H1 (cell line): Measurements from ENCODE around the gene POM121L2. TPM values are rescaled to one million over a fixed set of nuclear protein-coding genes. Genes with fewer than 3 reads are reported as not detected.

ENCODE experiments used
- CTCF ChIA-PET: fragments of 300-600 bp; sonication (Branson Sonifier 250); formaldehyde crosslinking; loops from one replicate; lab custom pipeline; 2021; ENCODE audit not compliant: partially characterized antibody; lab: Charles Lee
- POLR2A ChIA-PET: fragments of 300-600 bp; sonication (Branson Sonifier 250); formaldehyde crosslinking; loops from one replicate; lab custom pipeline; 2021; ENCODE audit warnings: inconsistent platforms; ENCODE audit not compliant: partially characterized antibody; lab: Charles Lee
- DNase-seq, 2 experiments: peaks; one replicate each; pipeline versions ENCODE4 v3.0.0 to v3.0.0-alpha.2; 2010 to 2022; ENCODE audit warnings: low spot score in 2 of 2, low read depth in 1 of 2, mixed read lengths in 1 of 2
- FAIRE-seq: peaks from 2 replicates; lab custom pipeline; 2011; peaks lifted over from hg19 to GRCh38; lab: Jason Lieb, UNC
- H2AFZ ChIP-seq: 2 replicates; pipeline ENCODE4 v1.8.1; 2012; ENCODE audit warnings: low read length, inconsistent platforms
- H2AK5ac ChIP-seq: 2 replicates; pipeline ENCODE4 v1.6.1; 2013; ENCODE audit warnings: low read depth, low read length
- H2BK120ac ChIP-seq: replicated peaks from 2 replicates; pipeline ENCODE3; 2013; ENCODE audit warnings: low read depth, low read length, inconsistent platforms
- H2BK12ac ChIP-seq: 2 replicates; pipeline ENCODE4 v1.6.1; 2013; ENCODE audit warnings: low read depth, low read length
- H2BK15ac ChIP-seq: 2 replicates; pipeline ENCODE4 v1.6.1; 2013; ENCODE audit warnings: low read length
- H2BK20ac ChIP-seq: 2 replicates; pipeline ENCODE4 v1.6.1; 2013; ENCODE audit warnings: low read length
- H2BK5ac ChIP-seq: 2 replicates; pipeline ENCODE4 v1.6.1; 2013; ENCODE audit warnings: low read depth, low read length
- H3K14ac ChIP-seq: 2 replicates; pipeline ENCODE4 v1.6.1; 2013; ENCODE audit warnings: inconsistent platforms; ENCODE audit not compliant: insufficient read length
- H3K18ac ChIP-seq: 2 replicates; pipeline ENCODE4 v1.6.1; 2013; ENCODE audit warnings: low read length; ENCODE audit errors: extremely low read depth
- H3K23ac ChIP-seq: 2 replicates; pipeline ENCODE4 v1.6.1; 2013; ENCODE audit warnings: inconsistent platforms; ENCODE audit not compliant: insufficient read length
- H3K23me2 ChIP-seq: 2 replicates; pipeline ENCODE4 v1.6.1; 2013; ENCODE audit warnings: low read depth, low read length
- H3K27ac ChIP-seq: 2 replicates; pipeline ENCODE4 v1.6.1; 2011; ENCODE audit warnings: low read depth, low read length, inconsistent platforms
- H3K27me3 ChIP-seq, 4 experiments: replicated peaks in 1 of 4; 1 replicate in 1 of 4; 2 replicates in 3 of 4; pipeline versions ENCODE4 v1.6.1 to v1.8.1; 2011 to 2013; ENCODE audit warnings: low read length in 3 of 4, mild to moderate bottlenecking in 3 of 4, inconsistent platforms in 2 of 4, mixed read lengths in 2 of 4, moderate library complexity in 1 of 4; ENCODE audit not compliant: control insufficient read depth in 3 of 4, insufficient read depth in 3 of 4; ENCODE audit errors: extremely low read depth in 1 of 4
- H3K36me3 ChIP-seq, 4 experiments: 2 replicates each; pipeline versions ENCODE4 v1.6.1 to v1.8.1; 2011 to 2013; ENCODE audit warnings: mild to moderate bottlenecking in 4 of 4, low read length in 3 of 4, moderate library complexity in 2 of 4, control low read depth in 1 of 4, inconsistent platforms in 1 of 4; ENCODE audit not compliant: insufficient read depth in 4 of 4, control insufficient read depth in 2 of 4
- H3K4ac ChIP-seq: replicated peaks from 2 replicates; pipeline ENCODE3; 2013; ENCODE audit warnings: low read length, low read depth, mixed read lengths, inconsistent platforms; ENCODE audit not compliant: insufficient read length
- H3K4me1 ChIP-seq, 4 experiments: replicated peaks in 1 of 4; 1 replicate in 1 of 4; 2 replicates in 3 of 4; pipeline versions ENCODE4 v1.6.1 to v1.8.1; 2011 to 2013; ENCODE audit warnings: low read length in 3 of 4, inconsistent platforms in 2 of 4, mixed read lengths in 1 of 4; ENCODE audit not compliant: insufficient read depth in 4 of 4, control insufficient read depth in 3 of 4
- H3K4me2 ChIP-seq, 2 experiments: 2 replicates each; pipeline versions ENCODE4 v1.6.1 to v1.8.1; 2011 to 2013; ENCODE audit warnings: low read depth in 2 of 2, low read length in 2 of 2, control low read depth in 1 of 2, inconsistent platforms in 1 of 2, mild to moderate bottlenecking in 1 of 2; ENCODE audit not compliant: insufficient read depth in 1 of 2
- H3K4me3 ChIP-seq, 4 experiments: fragments of 200-600, 300-600 bp in 1 of 4; sonication (generic), shearing (Covaris generic), sonication (Bioruptor Twin) in 1 of 4; 2 replicates each; pipeline versions ENCODE4 v1.5.1 to v1.8.1; 2011 to 2016; ENCODE audit warnings: low read length in 4 of 4, low read depth in 3 of 4, control low read depth in 2 of 4, inconsistent platforms in 2 of 4, mild to moderate bottlenecking in 2 of 4, mixed read lengths in 1 of 4, moderate library complexity in 1 of 4; ENCODE audit not compliant: insufficient read depth in 2 of 4; ENCODE audit errors: extremely low read depth in 1 of 4
- H3K56ac ChIP-seq: replicated peaks from 2 replicates; pipeline ENCODE3; 2013; ENCODE audit warnings: low read depth, mild to moderate bottlenecking, mixed read lengths, low read length, inconsistent platforms; ENCODE audit not compliant: insufficient read length
- H3K79me1 ChIP-seq: 2 replicates; pipeline ENCODE4 v1.6.1; 2013; ENCODE audit warnings: low read depth, low read length, control low read depth
- H3K79me2 ChIP-seq, 2 experiments: 2 replicates each; pipeline versions ENCODE4 v1.6.1 to v1.8.1; 2012 to 2013; ENCODE audit warnings: low read length in 2 of 2, mild to moderate bottlenecking in 2 of 2, inconsistent platforms in 1 of 2; ENCODE audit not compliant: insufficient read depth in 2 of 2, control insufficient read depth in 1 of 2
- H3K9ac ChIP-seq, 4 experiments: replicated peaks in 1 of 4; 1 replicate in 1 of 4; 2 replicates in 3 of 4; pipeline versions ENCODE4 v1.6.1 to v1.8.1; 2011 to 2013; ENCODE audit warnings: low read depth in 3 of 4, low read length in 3 of 4, control low read depth in 2 of 4, mild to moderate bottlenecking in 2 of 4, moderate library complexity in 2 of 4, inconsistent platforms in 1 of 4; ENCODE audit errors: extremely low read depth in 1 of 4
- H3K9me3 ChIP-seq, 2 experiments: 2 replicates each; pipeline versions ENCODE4 v1.6.1 to v1.8.1; 2012 to 2013; ENCODE audit warnings: mild to moderate bottlenecking in 2 of 2, moderate library complexity in 2 of 2, control low read depth in 1 of 2, inconsistent platforms in 1 of 2, low read depth in 1 of 2, low read length in 1 of 2, mixed read lengths in 1 of 2; ENCODE audit not compliant: insufficient read depth in 2 of 2
- H4K20me1 ChIP-seq, 2 experiments: replicated peaks in 1 of 2; 2 replicates each; pipeline versions ENCODE3 to v1.8.1; 2011 to 2013; ENCODE audit warnings: inconsistent platforms in 2 of 2, low read length in 2 of 2, mild to moderate bottlenecking in 1 of 2; ENCODE audit not compliant: insufficient read depth in 2 of 2, control insufficient read depth in 1 of 2
- H4K5ac ChIP-seq: 2 replicates; pipeline ENCODE4 v1.6.1; 2013; ENCODE audit warnings: low read length, low read depth, mixed read lengths, inconsistent platforms; ENCODE audit not compliant: insufficient read length
- H4K8ac ChIP-seq: 2 replicates; pipeline ENCODE4 v1.8.0; 2013; ENCODE audit warnings: mild to moderate bottlenecking, moderate library complexity, low read length, inconsistent platforms; ENCODE audit not compliant: insufficient read depth; ENCODE audit errors: extremely low read depth
- H4K91ac ChIP-seq: replicated peaks from 2 replicates; pipeline ENCODE3; 2013; ENCODE audit warnings: low read length, mixed read lengths, inconsistent platforms; ENCODE audit not compliant: insufficient read length
- CEBPB ChIP-seq: IDR thresholded peaks from 2 replicates; pipeline ENCODE4 v1.6.1; 2012; ENCODE audit warnings: low read depth, low read length
- CHD1 ChIP-seq: IDR thresholded peaks from 2 replicates; pipeline ENCODE4 v1.6.1; 2012; ENCODE audit warnings: low read depth, low read length, improper control_type of control experiment
- GABPA ChIP-seq: IDR thresholded peaks from 2 replicates; pipeline ENCODE4 v1.6.1; 2011; ENCODE audit warnings: mild to moderate bottlenecking, low read length, moderate library complexity, borderline replicate concordance; ENCODE audit not compliant: insufficient read depth
- JUND ChIP-seq: IDR thresholded peaks from 2 replicates; pipeline ENCODE4 v1.6.1; 2011; ENCODE audit warnings: mild to moderate bottlenecking, improper control_type of control experiment, low read length
- TAF1 ChIP-seq: IDR thresholded peaks from 2 replicates; pipeline ENCODE4 v1.6.1; 2011; ENCODE audit warnings: mild to moderate bottlenecking, low read depth, low read length
- TBP ChIP-seq: IDR thresholded peaks from 2 replicates; pipeline ENCODE4 v1.6.1; 2011; ENCODE audit warnings: low read depth, low read length, improper control_type of control experiment
- WGBS, 2 experiments: shearing (Covaris generic) in 1 of 2; methylation state at CpG; one replicate each; pipeline versions ENCODE4 v1.1.6 to v1.1.7; 2013 to 2015; ENCODE audit warnings: low lambda C conversion rate in 2 of 2, mixed read lengths in 2 of 2, inconsistent platforms in 1 of 2, low coverage in 1 of 2, missing lambda C conversion rate in 1 of 2; ENCODE audit not compliant: insufficient replicate concordance in 2 of 2, insufficient coverage in 1 of 2, insufficient read length in 1 of 2; ENCODE audit errors: extremely low coverage in 1 of 2, missing lambda C conversion rate in 1 of 2; 5-methylcytosine and 5-hydroxymethylcytosine counted together
- polyA plus RNA-seq, 7 experiments: library from polyadenylated mRNA; depleted of rRNA in 3 of 7; stranded (reverse) in 5 of 7; unstranded in 2 of 7; fragments of >200 nt in 5 of 7; fragments of 200-250 nt in 2 of 7; gene quantifications; 1 replicate in 5 of 7; 2 replicates in 1 of 7; 4 replicates in 1 of 7; pipeline versions ENCODE4 v1.2.1 to v1.2.3, GENCODE V29; 2011 to 2013; ENCODE audit warnings: missing spikeins in 2 of 7, mixed read lengths in 2 of 7
- total RNA-seq: library from RNA; stranded (reverse); fragmentation: NEBNext Ultra II Directional; extraction: Animal tissue kit (Norgen Biotek cat#: 25700); gene quantifications from 2 replicates; pipeline ENCODE4 v1.2.1, GENCODE V29; 2021
- TF ChIP-seq, protein P1 (sequence below), 3 experiments: IDR thresholded peaks; 1 replicate in 2 of 3; 2 replicates in 1 of 3; pipeline versions ENCODE4 v1.5.1 to v1.6.1; 2011; ENCODE audit warnings: low read length in 3 of 3, mild to moderate bottlenecking in 3 of 3, inconsistent platforms in 2 of 3, low read depth in 1 of 3, moderate library complexity in 1 of 3; ENCODE audit not compliant: insufficient read depth in 1 of 3; ENCODE audit errors: control extremely low read depth in 1 of 3
- TF ChIP-seq, protein P2 (sequence below): IDR thresholded peaks from 2 replicates; pipeline ENCODE4 v1.6.1; 2012; ENCODE audit warnings: inconsistent platforms

POM121L2 gene
- total and polyA plus RNA-seq, 2 of the 8 experiments (the other 6 are each of a cell fraction or from before 2014, with no cell fraction given): 0.05 to 0.09 TPM

- 7% methylated on average over 20 of the region's 20 CpGs; no CpG with 5 or more reads in 1 of the 2 experiments for WGBS, 2 experiments
- FAIRE-seq (peak; percentile 88), DNase-seq (peak in 1 of 2 experiments; percentile 74)
- H3K4me2 ChIP-seq: peak overlapping the region; percentile 92 to 97
- ChIA-PET POLR2A (interaction anchor here (0.6 to 1.9 kb wide), 11 partner anchors 11 to 598 kb away, joined by 3 to 7 read pairs (median 3); partner anchors contain the start of gene ZNF391), CTCF (interaction anchor here (0.6 to 1.6 kb wide), 16 partner anchors 12 to 1440 kb away, joined by 3 to 9 read pairs (median 3); no protein-coding TSS in a partner anchor)
- H3K79me2 ChIP-seq: no peaks in the 10 kb centered on the region
- no peak overlapping the region for H2BK15ac ChIP-seq
- H2AK5ac ChIP-seq: no peak overlapping the region
- no peak overlapping the region for H2BK5ac ChIP-seq
- H4K91ac ChIP-seq: no peak overlapping the region
- H4K20me1 ChIP-seq: no peaks in the 10 kb centered on the region
- no peak overlapping the region for H3K56ac ChIP-seq
- H2AFZ ChIP-seq: peak overlapping the region; percentile 31; the same call in 1 of the 2 replicates
- H3K9me3 ChIP-seq: no peaks in the 10 kb centered on the region
- peaks cover 0 to 9% (median 4%) of the 10 kb centered on the region in 4 experiments; a peak in 2 of 7 replicates for H3K4me1 ChIP-seq
- peaks cover 0 to 17% (median 9%) of the 10 kb centered on the region in 4 experiments; a peak in 5 of 7 replicates for H3K27me3 ChIP-seq
- no peaks in the 10 kb centered on the region for H3K79me1 ChIP-seq
- H3K14ac ChIP-seq: no peak overlapping the region
- H3K9ac ChIP-seq: no peak overlapping the region
- H2BK12ac ChIP-seq: no peak overlapping the region
- peak overlapping the region; percentile 78 to 83 (median 80) for H3K4me3 ChIP-seq
- H4K8ac ChIP-seq: no peak overlapping the region
- no peak overlapping the region for H3K4ac ChIP-seq
- H2BK20ac ChIP-seq: no peak overlapping the region
- H4K5ac ChIP-seq: no peak overlapping the region
- H2BK120ac ChIP-seq: no peak overlapping the region
- H3K23ac ChIP-seq: no peak overlapping the region
- no peaks in the 10 kb centered on the region for H3K36me3 ChIP-seq
- H3K18ac ChIP-seq: no peak overlapping the region
- H3K27ac ChIP-seq: no peak overlapping the region
- H3K23me2 ChIP-seq: peaks cover 21% of the 10 kb centered on the region
- no peak for TF ChIP-seq JUND
- TF ChIP-seq CEBPB: 0 out of 2 replicates have a peak, but pooled peaks have one; percentile 48
- TF ChIP-seq, protein P1, sequence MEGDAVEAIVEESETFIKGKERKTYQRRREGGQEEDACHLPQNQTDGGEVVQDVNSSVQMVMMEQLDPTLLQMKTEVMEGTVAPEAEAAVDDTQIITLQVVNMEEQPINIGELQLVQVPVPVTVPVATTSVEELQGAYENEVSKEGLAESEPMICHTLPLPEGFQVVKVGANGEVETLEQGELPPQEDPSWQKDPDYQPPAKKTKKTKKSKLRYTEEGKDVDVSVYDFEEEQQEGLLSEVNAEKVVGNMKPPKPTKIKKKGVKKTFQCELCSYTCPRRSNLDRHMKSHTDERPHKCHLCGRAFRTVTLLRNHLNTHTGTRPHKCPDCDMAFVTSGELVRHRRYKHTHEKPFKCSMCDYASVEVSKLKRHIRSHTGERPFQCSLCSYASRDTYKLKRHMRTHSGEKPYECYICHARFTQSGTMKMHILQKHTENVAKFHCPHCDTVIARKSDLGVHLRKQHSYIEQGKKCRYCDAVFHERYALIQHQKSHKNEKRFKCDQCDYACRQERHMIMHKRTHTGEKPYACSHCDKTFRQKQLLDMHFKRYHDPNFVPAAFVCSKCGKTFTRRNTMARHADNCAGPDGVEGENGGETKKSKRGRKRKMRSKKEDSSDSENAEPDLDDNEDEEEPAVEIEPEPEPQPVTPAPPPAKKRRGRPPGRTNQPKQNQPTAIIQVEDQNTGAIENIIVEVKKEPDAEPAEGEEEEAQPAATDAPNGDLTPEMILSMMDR (IDR thresholded peaks at IDR 0.05; ENCODE audit: control extremely low read depth in 1 of 3, insufficient read depth in 1 of 3, low read depth in 1 of 3, low read length in 3 of 3): no peak
- peak; percentile 100 for TF ChIP-seq TBP
- TF ChIP-seq, protein P2, sequence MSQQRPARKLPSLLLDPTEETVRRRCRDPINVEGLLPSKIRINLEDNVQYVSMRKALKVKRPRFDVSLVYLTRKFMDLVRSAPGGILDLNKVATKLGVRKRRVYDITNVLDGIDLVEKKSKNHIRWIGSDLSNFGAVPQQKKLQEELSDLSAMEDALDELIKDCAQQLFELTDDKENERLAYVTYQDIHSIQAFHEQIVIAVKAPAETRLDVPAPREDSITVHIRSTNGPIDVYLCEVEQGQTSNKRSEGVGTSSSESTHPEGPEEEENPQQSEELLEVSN: peak; percentile 53; the same call in 1 of the 2 replicates
- no peak for TF ChIP-seq TAF1
- no peak for TF ChIP-seq CHD1
- no peak for TF ChIP-seq GABPA
These were observed 16.6 kb downstream of the POM121L2 start for GRCh38 chr6:27295301-27296079.
